IPS-15b (cell line): ENCODE data around the gene ATP5MK.

Experiments used
- H3K27me3 ChIP-seq: one replicate; pipeline ENCODE4 v1.6.1; 2013; ENCODE audit warnings: low read length; ENCODE audit not compliant: control insufficient read depth, insufficient read depth
- H3K36me3 ChIP-seq: one replicate; pipeline ENCODE4 v1.6.1; 2013; ENCODE audit warnings: low read length; ENCODE audit not compliant: control insufficient read depth, insufficient read depth
- H3K4me1 ChIP-seq: one replicate; pipeline ENCODE4 v1.6.1; 2013; ENCODE audit warnings: mild to moderate bottlenecking, low read length; ENCODE audit not compliant: control insufficient read depth, insufficient read depth
- H3K4me3 ChIP-seq: one replicate; pipeline ENCODE4 v1.5.1; 2013; ENCODE audit warnings: low read depth, low read length
- H3K9ac ChIP-seq: one replicate; pipeline ENCODE4 v1.6.1; 2013; ENCODE audit warnings: low read depth, mild to moderate bottlenecking, low read length
- H3K9me3 ChIP-seq: one replicate; pipeline ENCODE4 v1.6.1; 2013; ENCODE audit warnings: mild to moderate bottlenecking, low read length; ENCODE audit not compliant: control insufficient read depth, insufficient read depth

Gene ATP5MK

GRCh38 chr10:103350517-103351260, 45.6 kb downstream of the ATP5MK start, which contains the start of gene PCGF6:
Gene PCGF6 (minus strand): TSS chr10:103351140. CDS start chr10:103351066, 74 bp downstream.
- H3K36me3 ChIP-seq, result peaks cover 4% of the 10 kb centered on the region
- H3K4me3 ChIP-seq, result peak within 1 kb of the TSS; percentile 74
- H3K9me3 ChIP-seq, result no peaks in the 10 kb centered on the region

GRCh38 chr10:103350175-103350516, 46.1 kb downstream of the ATP5MK start:
- Histone ChIP-seq H3K36me3 (peaks cover 4% of the 10 kb centered on the region), H3K4me1 (peaks cover 4% of the 10 kb centered on the region), H3K27me3 (no peaks in the 10 kb centered on the region), H3K9me3 (no peaks in the 10 kb centered on the region), H3K9ac (peak overlapping the region; percentile 81), H3K4me3 (peak overlapping the region; percentile 74)

More at GRCh38 chr10:103350517-103351260, 45.6 kb downstream of the ATP5MK start, which contains the start of gene PCGF6:
- Histone ChIP-seq H3K9ac (peak within 1 kb of the TSS; percentile 81), H3K27me3 (no peaks in the 10 kb centered on the region), H3K4me1 (peaks cover 4% of the 10 kb centered on the region)
